ENCODE results near the gene GALNTL6.
"Not testable (repeated sequence)": the region's sequence is repeated elsewhere in the genome, so short reads cannot be mapped to it uniquely, and the experiment has no call there.

The GALNTL6 gene

DNA sequence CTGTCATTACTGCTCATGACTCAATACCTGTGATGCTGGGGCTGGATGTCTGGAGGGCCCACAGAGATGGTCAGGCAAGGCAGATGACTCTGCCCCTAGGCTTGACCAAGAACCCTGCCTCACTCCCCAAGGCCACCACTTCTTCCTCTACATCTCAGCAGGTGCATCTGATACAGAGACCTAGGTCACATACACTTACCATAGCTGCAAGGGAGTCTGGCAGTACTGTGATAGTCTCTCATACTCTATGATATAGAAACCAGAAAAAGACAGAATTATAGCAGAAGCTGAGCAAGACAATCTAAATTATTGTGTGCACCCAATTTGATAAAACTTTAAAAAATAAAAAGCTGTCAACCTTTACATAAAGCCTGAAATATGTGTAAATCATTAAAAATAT is 878.3 kb downstream of the GALNTL6 start:
- DNase-seq = no peak

DNA sequence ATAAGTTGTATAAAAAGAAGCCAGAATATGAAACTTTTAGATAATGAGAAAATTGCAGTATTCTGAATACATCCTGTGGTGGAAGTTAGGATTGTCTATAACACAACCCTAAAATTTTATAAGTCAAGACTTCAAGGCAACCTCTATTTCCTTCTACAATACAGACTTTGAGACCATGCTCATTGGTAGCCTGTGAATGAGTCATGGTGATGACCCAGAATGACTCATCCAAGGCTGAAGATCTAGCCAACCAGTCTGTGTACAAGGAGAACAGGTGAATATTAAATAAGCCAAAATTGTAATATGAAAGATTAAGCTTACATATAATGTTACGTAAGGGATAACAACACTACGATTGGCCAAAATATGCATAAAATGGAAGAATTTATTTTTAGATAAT is 879.5 kb downstream of the GALNTL6 start:
- DNase-seq = no peak

DNA sequence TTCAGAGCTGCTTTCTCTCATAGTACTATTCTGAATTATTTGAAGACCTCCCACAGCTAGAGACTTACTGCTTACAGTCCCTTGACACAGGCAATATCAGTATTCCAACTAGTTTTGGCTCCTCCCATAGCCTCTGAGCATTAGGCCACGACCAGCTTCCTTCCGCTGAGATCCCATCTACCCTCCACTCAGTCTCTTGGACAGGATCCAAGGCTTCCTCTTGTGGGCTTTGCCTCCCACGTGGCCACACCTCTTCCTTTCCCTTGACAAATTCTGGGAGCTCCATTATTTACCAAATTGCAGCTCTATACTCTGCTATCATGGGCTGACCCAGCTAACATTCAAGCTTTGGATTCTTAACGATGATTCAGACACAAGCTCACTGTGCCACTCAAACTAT is 885.1 kb downstream of the GALNTL6 start:
- no peak for DNase-seq

DNA sequence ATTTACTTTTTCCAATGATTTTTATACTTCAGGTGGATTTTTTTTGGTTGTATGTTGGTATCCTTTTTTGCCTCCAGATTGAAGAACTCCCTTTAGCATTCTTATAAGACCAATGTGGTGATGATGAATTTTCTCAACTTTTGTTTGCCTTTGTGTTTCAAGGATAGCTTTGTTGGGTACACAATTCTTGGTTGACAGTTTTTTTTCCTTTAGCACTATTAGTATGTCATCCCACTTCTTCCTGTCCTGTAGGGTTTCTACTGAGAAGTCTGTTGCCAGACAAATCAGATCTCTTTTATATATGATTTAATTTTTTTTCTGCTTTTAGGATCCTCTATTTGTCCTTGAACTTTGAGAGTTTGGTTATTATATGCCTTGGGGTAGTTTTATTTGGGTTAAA is 892.4 kb downstream of the GALNTL6 start:
- no peak for DNase-seq

DNA sequence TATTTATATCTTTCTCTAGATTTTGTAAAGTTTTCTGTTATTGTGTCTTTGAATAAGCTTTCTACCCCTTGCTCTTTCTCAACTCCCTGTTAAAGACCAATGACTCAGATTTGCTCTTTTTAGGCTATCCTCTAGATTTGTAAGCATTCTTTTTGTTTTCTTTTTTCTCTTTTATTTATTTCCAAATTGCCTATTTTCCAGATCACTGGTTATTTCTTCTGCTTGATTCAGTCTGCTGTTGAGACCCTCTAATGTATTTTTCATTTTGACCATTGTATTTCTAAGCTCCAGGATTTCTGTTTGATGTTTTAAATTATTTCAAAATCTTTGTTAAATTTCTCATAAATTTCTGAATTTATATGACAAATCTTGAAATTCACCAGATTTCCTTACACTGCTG is 892.8 kb downstream of the GALNTL6 start:
- no peak for DNase-seq

DNA sequence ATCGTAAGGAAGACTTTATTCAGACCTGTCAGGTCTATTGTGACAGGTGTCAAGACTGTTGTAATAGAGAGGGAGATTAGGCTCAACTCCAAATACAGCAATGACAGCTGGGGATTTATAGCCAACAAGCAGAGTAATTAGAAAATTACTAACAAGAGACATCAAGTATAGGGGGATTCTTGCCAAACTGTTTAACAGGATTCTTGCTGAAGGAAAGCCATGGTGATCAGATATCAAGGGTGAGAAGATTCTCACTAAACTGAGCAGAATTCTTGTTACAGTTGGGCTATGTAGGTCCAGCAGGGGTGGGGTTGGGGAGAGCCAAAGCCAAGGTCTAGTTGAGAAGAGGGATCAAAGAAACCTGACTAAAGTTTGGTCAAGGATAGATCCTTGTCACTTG is 894.4 kb downstream of the GALNTL6 start:
- DNase-seq = no peak

DNA sequence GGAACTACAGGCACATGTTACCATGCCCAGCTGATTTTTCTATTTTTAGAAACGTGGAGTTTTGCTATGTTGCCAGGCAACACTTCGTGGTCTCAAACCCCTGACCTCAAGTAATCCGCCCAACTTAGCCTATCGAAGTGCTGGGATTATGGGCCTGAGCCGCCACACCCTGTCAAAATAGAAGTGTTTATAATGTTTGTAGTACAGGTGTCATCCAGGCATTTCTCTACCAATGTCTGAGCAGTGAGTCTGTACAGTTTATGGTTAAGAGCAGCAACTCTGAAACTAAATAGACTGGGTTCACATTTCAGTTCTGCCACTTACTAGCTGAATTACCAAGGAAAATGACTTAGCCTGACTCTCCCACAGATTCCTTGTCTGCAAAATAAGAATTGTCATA is 895.0 kb downstream of the GALNTL6 start:
- DNase-seq = no peak

DNA sequence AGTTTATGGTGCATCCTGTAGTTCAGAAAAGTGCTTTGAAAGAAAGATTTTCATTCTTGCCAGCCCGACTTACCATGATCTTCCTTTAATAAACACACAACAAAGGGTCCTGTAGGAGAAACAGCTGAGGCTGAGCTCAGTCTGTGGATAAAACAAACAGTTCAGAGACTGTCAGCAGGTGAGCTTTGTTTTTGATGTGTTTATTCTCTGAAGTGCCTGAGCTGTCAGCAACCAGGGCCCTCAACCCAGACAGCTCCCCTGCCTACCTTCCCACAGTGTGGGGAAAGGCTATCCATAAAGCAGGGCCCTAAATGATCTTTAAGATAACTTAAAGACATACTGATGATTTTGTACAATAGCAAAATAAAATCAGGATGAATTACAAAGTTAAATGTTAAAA is 896.2 kb downstream of the GALNTL6 start:
- DNase-seq = no peak

DNA sequence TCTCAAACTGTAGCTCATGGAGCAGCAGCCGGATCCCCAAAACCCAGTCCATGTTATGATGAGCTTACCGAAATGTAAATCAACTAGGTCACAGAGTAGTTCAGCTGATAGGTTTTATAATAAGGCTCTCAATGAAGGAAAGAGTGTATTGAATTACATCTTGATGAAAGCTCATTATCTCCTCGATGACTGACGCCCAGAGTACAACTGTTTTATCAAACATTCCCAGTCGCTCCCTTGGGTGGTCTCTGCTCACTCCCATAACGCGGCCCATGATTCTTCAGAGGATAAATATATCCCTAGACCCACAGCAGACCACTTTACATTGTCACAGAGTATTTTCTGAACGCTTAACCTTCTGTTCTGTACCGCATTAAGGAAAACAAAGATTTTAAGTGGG is 903.1 kb downstream of the GALNTL6 start:
- DNase-seq = no peak

DNA sequence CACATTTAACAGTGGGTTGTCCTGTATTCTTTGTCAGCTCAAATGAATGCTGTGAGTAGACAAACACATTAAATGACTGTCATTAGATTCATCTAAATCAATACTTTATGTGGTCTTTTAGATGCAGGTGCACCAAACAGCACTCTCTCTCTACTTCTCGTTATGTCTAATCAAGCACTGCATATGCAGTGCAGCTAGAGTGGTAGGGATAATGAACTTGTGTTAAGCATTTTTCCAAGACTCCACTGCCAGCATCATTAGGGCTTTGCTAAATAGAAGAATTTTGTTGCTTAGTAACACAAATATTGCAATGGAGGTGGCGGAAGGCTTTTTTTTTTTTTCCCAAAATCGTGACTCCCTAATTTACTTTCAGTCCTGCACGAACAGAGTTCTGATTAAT is 908.5 kb downstream of the GALNTL6 start:
- DNase-seq = no peak

DNA sequence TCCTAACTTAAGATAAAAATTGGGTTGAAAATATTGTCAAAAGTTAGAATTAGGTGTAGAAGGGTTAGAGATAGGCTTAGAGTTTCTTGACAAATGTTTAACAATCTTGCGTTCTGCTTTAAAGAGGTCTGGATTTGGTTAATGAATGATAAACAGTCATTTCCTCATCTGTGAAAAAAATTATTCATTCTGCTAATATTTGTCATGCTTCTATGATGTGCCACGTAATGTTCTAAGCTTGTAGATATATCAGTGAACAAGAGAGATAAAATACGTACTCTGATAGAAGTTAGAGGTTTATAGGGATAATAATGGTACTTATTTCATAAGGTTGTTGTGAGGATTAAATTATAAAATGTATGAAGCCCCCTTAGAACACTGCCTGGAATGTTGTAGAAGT is 912.4 kb downstream of the GALNTL6 start:
- DNase-seq = no peak

DNA sequence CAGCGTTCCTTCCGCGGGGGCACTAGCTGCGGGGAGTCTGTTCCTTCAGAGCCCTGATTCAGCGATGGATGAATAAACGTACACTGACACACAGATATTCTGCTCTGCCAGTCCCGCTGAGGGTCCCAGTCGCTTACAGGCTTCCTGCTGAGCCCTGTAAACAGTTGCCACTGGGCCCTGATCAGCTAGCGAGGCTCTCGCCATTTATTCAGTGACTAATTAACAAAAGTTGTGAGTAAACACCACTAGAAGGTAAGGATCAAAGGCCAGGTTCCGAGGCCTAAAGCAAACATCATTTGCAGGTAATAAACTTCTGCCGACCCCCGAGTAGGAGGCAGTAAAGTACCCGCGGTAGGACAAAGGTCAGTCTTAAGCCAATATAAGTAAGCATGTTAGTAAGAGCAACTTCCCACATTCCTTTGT is 912.8 kb downstream of the GALNTL6 start:
- DNase-seq = no peak

DNA sequence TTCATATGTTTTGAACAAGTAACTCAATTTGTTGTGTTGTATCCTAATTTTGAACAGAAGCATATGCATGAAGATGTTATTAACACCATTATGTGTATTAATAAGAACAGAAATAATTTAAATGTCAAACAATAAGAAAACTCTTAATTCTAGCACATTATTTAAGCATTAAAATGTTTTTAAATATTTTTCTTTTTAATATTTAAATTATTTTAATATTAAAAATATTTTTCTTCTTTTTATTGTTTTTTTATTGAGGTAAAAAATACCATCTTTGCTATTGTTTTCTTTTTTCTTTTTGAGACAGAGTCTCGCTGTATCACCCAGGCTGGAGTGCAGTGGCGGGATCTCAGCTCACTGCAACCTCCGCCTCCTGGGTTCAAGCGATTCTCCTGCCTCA is 914.4 kb downstream of the GALNTL6 start:
- DNase-seq = no peak

DNA sequence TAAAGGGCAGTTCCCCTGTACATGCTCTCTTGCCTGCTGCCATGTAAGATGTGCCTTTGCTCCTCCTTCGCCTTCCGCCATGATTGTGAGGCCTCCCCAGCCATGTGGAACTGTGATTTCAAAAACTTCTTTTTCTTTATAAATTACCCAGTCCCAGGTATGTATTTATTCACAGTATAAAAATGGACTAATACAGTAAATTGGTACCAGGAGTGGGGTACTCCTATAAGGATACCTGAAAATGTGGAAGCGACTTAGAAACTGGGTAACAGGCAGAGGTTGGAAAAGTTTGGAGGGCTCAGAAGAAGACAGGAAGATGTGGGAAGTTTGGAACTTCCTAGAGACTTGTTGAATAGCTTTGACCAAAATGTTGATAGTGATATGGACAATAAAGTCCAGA is 920.4 kb downstream of the GALNTL6 start:
- not testable (repeated sequence) for DNase-seq

DNA sequence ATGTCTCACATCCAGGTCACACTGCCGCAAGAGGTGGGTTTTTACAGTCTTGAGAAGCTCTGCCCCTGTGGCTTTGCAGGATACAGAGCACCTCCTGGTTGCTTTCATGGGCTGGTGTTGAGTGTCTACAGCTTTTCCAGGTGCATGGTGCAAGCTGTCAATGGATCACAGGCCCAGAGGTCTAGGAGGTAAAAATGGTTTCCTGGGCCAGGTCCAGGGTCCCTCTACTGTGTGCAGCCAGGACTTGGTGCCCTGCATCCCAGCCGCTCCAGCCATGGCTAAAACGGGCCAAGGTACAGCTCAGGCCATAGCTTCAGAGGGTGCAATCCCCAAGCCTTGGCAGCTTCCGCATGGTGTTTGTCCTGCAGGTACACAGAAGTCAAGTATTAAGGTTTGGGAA is 921.4 kb downstream of the GALNTL6 start:
- no peak for DNase-seq

DNA sequence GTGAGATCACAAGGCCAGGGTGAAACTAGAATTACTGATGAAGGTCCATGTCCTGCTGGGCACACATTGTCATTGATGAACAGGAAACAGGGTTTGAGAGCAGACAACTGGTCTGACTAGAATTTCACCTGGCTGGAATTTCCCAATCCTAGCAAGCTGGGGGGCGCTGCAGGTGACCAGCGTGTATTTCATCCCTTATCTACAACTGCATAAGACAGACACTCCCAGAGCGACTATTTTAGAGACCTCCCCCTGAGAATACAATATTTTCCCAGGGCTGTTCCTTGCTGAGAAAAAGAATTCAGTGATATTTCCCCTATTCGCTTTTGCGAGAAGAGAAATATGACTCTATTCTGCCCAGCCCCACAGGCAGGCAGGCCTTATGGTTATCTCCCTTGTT is 922.8 kb downstream of the GALNTL6 start:
- no peak for DNase-seq

DNA sequence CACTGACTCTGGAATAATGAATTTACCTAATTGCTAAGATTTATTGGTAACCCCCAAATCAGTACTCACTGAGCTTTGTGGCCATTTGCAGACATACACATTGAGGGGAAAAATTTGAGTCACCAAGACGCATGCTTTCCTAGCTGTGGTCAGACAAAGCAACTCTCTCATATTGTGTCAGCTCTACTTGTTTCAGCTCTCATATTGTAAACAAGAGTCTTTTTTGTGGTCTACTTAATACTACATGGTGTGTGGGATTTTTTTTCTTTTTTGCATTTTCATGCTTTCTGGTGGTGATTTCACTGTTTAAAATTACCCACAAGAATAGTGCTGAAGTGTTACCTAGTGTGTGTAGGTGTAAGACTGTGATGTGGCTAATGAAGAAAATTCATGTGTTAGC is 927.2 kb downstream of the GALNTL6 start:
- DNase-seq = no peak

DNA sequence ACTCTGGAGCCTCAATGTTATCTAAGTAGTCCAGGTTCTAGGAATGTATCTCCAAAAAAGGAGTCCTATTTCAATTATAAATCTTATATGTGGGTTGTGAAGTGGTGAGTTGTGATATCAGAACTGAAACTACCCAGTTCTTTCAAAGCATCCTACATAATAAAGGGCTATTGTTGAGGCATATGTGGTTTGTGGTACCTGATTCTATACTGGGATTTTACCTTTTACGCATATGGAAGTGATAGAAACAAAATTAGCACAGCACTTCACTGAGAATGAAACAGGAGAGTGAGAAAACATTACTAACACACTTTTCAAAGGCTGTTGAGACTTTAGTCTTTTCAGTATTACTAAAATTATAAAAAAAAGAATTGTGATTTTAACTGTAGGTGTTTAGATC is 937.7 kb downstream of the GALNTL6 start:
- DNase-seq = no peak

DNA sequence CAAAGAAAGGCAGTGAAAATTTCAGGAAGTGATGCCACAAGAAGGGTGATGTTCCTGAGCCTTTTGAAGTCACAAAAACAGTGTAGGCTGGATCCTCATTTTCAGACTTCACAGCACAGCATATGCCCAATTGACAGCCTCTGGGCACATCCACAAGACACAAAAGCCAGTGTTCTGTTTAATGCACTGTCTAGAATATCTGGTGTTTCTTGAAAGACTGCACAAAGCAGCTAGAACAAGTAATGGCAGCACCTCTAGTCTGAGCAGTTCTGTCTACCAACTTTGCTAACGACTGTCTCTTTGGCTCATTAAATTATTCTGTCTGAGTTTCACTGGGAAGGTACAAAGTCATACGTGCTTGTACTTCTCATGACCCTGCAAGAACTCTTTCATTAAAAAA is 938.3 kb downstream of the GALNTL6 start:
- DNase-seq = no peak

DNA sequence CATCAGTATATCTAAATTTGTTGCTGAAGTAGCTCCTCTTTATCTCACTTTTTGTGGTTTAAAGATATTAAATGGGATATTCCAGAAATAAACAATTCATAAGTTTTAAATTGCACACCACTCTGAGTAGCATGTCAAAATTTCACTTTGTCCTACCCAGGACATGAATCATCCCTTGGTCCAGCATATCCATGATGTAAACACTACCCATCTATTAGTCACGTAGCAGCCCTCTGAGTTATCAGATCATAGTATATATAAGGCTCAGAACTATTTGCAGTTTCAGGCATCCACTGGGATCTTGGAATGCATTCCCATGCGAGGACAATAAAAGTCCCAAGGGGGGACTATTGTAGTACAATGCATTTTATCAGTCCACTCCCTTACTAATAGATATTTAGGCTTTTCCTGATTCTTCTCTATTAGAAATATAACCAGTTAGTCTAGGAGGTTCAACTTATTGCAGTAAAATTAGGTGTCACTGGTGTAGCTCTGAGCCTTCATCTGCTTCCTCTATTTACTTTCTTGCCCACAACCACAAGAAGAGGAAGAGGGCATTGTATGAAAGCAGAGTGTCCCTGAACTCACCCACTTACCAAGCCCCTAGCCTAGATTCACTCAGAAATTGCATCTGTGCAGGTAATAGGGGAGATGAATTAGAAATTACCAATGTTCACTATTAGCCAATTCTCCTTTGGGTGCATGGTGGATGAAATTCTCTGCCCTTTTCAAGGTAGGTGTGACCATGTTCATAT is 945.6 kb downstream of the GALNTL6 start:
- DNase-seq = no peak

DNA sequence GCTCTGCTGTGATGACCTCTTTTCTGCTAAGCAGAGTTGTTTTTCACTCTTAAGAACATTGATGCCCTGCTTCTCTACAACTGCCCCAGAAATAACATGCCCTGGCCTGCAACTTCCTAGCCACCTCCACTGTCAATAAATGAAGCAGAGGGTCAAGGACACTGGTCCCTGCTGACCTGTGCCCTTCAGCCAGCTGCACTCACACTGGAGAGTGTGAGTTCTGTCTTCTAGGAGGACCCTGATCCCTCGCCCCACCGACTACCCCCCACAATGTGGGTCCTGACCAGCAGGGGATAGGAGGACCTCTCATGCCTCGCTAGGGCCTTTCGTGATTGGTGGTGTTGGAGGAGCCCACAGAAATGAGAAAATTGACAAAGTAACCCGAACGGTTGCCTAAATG is 947.3 kb downstream of the GALNTL6 start:
- DNase-seq = no peak

DNA sequence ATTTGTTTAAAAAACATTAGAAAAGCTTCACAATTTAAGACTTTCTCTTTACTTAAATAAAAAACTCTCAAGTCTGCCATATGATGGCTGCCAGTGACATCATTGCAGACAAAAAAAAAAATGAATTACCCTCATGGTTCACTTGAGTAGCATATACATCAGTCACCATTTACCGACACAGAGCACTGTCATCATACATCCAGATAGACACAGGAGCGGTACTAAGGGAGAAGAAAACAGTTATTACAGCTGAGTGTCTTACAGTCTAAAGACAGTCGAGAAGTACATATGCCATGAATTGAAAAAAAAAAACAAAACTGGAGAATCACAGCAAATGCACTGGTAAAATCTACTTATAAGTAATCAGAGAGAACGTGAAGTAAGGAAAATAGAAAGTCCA is 949.7 kb downstream of the GALNTL6 start:
- DNase-seq = no peak

DNA sequence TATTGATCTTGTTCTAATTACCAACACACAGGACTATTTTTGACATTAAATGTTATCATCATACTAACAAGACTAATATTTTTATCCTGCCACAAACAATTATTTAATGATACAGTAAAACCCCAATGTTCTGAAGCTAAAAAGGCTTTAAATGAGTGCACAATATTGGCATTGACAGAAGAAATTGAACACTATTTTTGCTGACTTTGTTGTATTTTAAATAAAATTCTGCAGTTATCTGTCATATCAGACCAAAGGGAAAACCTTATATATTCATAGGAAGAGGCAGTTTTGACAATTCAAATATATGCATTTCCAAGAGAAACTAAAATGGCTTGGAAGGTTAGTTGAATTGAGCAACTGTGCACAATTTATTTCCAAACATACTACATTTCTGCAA is 957.6 kb downstream of the GALNTL6 start:
- no peak for DNase-seq

DNA sequence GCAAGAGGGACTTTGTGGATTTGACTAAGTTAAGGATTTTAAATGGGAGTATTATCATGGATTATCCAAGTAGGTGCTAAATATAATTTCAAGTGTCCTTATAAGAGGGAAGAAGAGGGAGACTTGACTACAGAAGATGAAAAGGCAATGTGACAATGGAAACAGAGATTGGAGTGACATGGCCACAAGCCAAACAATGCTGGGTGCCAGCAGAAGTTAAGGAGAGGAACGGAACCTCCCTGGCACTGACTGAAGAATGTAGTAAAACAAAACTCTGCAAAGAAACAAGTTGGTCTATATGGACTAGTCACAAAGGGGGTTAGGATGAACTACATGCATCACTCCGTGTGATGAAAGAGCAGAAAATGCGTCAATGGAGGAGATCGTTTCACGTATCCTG is 959.6 kb downstream of the GALNTL6 start:
- DNase-seq = no peak

DNA sequence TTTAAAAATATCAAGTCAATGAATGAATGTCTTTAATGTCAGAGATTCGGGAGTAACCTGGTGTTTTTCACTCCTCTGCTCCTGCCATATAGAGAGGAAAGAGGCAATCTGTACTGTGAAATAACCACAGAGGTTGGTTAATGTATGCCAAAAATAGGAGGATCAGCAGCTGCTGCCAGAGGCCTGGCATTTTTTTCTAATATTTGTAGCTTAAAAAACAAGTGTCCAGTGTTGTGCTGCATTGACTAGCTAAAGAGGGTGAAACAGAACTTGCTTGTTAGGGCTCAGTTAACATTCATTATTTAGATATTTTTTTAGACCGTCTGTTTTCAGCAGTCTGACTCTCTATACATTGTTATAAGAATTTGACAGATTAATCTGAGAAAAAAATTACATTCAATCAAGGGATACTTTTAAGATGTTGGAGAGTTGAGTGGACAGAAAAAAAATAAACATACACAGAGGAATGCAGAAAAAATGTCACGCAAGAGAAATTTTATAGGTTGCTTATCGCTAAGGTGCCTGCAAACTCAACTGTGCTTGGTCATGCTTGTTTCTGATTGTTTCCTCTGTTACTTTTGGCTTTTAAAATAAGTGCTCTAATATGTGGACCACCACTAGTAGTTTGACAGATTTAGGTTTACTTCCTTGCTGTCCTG is 963.1 kb downstream of the GALNTL6 start:
- DNase-seq = no peak

Data from activated naive CD4-positive, alpha-beta T cell treated with Interleukin-2 at 50 U/mL for 16 hours (primary cell).